Bronchial epithelial cell (primary cell): ENCODE measurements around the gene NOTUM. TPM values are rescaled to one million over a fixed set of nuclear protein-coding genes. Genes with fewer than 3 reads are reported as not detected.

Experiments used
- DNase-seq: peaks from one replicate; pipeline ENCODE4 v3.0.0-alpha.2; 2010; ENCODE audit warnings: low read depth
- FAIRE-seq: peaks from 2 replicates; lab custom pipeline; 2011; peaks lifted over from hg19 to GRCh38; lab: Jason Lieb, UNC
- H3K27me3 ChIP-seq: 2 replicates; pipeline ENCODE4 v1.5.1; 2011; ENCODE audit warnings: low read length; ENCODE audit not compliant: control insufficient read depth, insufficient read depth
- H3K36me3 ChIP-seq: 2 replicates; pipeline ENCODE4 v1.5.1; 2011; ENCODE audit warnings: low read length; ENCODE audit not compliant: control insufficient read depth, insufficient read depth
- H3K4me3 ChIP-seq: 2 replicates; pipeline ENCODE4 v1.5.1; 2011; ENCODE audit warnings: mild to moderate bottlenecking, low read depth, low read length, control low read depth
- total RNA-seq: library from RNA; depleted of rRNA; stranded (reverse); fragments of >200 nt; gene quantifications from 2 replicates; pipeline ENCODE4 v1.2.1, GENCODE V29; 2014
- TF ChIP-seq, protein P1 (sequence below): IDR thresholded peaks from 2 replicates; pipeline ENCODE4 v1.5.1; 2011; ENCODE audit warnings: mild to moderate bottlenecking, moderate library complexity, low read length, control low read depth, inconsistent platforms; ENCODE audit not compliant: insufficient read depth, severe bottlenecking

The NOTUM gene
- total RNA-seq, 1 donor from 2014 or later: not detected

DNA sequence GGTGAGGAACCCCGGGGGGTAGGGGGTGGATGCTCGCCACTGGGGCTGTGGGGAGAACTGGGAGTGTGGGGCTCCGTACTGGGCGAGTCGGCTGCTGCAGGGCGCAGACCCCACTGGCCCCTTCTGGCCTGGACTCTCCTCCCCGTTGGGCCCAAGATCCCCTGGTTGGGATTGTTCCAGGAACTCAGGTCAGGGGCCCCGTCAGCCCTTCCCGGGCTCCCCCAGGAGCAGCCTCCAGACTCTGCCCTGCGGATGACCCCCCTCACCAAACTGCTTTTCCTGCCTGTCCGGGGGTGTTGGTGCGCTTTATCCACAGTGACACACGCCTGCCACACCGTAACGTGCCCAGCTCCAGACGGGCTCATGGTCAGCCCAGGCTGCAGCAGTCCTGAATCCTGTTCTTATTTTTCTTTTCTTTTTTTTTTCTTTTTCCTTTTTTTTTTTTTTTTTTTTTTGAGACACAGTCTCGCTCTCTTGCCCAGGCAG, 40.6 kb upstream of the NOTUM start:
- TF ChIP-seq, protein P1, sequence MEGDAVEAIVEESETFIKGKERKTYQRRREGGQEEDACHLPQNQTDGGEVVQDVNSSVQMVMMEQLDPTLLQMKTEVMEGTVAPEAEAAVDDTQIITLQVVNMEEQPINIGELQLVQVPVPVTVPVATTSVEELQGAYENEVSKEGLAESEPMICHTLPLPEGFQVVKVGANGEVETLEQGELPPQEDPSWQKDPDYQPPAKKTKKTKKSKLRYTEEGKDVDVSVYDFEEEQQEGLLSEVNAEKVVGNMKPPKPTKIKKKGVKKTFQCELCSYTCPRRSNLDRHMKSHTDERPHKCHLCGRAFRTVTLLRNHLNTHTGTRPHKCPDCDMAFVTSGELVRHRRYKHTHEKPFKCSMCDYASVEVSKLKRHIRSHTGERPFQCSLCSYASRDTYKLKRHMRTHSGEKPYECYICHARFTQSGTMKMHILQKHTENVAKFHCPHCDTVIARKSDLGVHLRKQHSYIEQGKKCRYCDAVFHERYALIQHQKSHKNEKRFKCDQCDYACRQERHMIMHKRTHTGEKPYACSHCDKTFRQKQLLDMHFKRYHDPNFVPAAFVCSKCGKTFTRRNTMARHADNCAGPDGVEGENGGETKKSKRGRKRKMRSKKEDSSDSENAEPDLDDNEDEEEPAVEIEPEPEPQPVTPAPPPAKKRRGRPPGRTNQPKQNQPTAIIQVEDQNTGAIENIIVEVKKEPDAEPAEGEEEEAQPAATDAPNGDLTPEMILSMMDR: no peak
- Histone ChIP-seq H3K4me3 (no peak overlapping the region), H3K36me3 (peaks cover 3% of the 10 kb centered on the region), H3K27me3 (no peaks in the 10 kb centered on the region)
- no peak for DNase-seq
- no peak for FAIRE-seq

DNA sequence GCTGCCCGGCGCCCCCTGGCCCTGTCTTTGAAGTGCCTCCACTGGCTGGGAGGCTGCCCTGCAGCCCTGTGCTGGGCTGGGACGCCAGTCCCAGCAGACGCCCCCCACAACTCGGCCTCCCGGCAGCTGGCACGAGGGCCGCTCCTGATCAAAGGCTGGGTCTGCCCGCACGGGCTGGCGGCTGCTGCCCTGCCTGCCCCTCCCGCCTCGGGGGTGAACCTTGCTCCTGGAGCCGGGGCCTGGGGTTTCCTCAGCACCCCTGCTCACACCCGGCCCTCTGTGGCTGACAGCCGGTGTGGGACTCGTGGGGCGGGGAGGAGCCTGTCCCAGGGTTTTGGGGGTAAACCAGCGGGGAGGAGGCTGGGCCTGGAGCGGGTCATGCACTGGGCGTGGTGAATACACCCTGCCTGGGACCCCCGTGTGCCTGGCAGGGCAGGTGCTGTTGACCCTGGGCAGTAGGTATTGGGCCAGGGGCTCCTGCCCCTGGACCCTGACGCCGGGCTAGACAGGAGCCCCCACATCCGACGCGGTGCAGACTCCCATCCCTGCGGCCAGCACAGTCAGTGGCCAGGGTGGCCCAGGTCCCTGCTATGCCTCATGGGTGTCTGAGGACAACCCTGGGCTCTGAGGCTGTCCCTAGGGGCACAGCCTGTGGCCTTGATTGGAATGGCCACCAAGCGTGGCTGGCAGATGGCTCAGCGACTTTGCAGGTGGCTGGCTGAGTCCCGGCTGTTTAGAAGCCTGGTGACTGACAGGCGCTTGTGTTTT, 40.0 kb upstream of the NOTUM start:
- no peaks in the 10 kb centered on the region for H3K27me3 ChIP-seq
- H3K4me3 ChIP-seq: no peak overlapping the region
- H3K36me3 ChIP-seq: peaks cover 4% of the 10 kb centered on the region
- TF ChIP-seq, protein P1: no peak
- FAIRE-seq: no peak
- no peak for DNase-seq

DNA sequence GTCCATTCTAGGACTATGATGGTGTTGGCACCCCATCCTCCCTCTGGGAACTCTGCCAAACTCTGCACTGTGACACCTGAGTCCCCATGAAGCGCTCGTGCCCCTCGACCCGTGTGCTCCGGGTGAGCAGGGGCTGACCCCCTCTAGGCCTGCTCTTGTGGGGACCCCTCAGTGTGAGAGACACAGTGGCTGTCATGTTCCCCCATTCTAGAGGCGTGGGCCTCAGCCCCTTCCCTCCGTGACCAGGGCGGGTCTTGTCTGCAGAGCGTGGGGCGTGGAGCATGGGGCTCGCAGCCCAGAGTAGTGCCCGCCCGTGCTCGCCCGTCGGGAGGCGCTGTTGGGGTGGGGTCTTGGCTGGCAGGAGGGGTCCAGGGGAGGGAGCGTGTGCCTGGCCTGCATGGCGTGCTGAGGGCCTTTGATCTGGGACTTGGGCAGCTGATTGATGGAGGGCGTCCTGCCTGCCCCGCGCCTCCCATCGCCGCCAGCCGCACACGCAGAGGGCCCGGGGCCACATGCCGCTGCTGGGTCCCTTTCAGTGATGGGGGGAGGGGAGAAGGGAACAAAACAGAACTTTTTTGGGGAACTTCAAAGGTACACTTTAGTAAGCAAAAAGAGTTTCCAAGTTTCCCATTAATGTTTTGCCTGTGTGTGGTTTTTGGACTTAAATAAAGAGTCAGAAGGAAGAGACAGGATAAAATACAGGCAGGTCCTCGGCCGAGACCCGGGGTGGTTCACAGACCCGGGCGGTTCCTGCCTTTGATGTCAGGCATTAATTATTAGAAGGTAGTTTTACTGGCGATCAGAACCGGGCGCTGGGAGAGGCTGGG, 39.2 kb upstream of the NOTUM start:
- FAIRE-seq (no peak), DNase-seq (no peak)
- Histone ChIP-seq H3K27me3 (no peaks in the 10 kb centered on the region), H3K36me3 (peaks cover 4% of the 10 kb centered on the region), H3K4me3 (no peak overlapping the region)
- TF ChIP-seq, protein P1: no peak

DNA sequence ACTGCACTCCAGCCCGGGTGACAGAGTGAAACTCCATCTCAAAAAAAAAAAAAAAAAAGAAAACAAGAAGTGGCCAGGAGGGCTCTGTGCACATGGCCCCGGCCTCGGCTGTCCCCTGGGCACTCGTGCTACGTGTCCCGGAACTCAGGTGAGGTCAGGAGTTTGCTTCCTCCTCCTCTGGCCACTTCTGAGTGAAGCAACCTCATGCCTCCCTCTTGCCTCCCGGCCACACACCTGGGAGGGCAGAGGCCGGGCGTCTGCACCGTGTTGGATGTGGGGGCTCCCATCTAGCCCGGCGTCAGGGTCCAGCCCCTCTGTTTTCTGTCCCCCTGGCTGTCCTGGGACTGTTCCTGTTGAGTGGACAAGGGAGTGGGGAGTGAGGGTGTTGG, 38.6 kb upstream of the NOTUM start:
- TF ChIP-seq, protein P1: no peak
- FAIRE-seq (no peak), DNase-seq (no peak)
- Histone ChIP-seq H3K36me3 (peaks cover 4% of the 10 kb centered on the region), H3K4me3 (no peak overlapping the region), H3K27me3 (no peaks in the 10 kb centered on the region)

DNA sequence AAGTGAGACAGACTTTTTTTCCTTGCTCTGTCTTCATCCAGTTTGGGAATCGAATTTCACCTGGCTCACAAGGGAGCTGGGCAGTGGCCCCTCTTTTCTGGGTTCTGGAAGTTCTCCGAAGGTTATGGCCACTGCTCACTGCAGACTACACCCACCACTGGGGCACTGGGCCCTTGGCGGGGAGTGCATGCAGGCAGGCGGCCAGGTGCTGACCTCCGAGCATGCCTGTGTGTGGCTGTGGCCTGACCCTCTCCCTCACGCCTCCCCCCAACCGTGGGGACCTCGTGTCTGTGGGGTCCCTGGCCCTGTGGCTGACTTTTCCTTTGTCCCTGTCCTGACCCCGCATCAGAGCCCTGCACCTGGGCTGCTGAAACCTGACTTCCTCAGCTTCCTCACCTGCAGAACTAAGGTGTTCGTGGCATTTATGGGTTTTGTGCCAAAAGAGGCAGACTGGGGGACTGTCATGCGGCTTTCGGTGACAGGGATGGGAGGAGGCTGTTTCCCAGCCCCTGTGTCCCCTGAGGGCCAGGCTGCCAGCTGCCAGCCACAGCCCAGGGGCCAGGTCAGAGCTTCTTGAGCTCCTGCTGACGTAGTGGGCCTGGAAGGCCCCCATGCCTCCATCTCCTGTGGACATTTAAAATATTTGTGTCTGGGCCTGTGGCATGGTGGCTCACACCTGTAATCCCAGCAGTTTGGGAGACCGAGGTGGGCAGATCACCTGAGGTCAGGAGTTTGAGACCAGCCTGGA, 37.9 kb upstream of the NOTUM start:
- no peak for FAIRE-seq
- TF ChIP-seq, protein P1: no peak

More for the DNA sequence above, 37.9 kb upstream of the NOTUM start:
- H3K36me3 ChIP-seq: peaks cover 6% of the 10 kb centered on the region
- no peaks in the 10 kb centered on the region for H3K27me3 ChIP-seq
- H3K4me3 ChIP-seq: no peak overlapping the region
- DNase-seq: no peak
